ENCODE measurements around the gene OPTN. TPM values are rescaled to one million over a fixed set of nuclear protein-coding genes. Genes with fewer than 3 reads are reported as not detected.
"Not testable (repeated sequence)": the region's sequence is repeated elsewhere in the genome, so short reads cannot be mapped to it uniquely, and the experiment has no call there.

Gene OPTN
- total and polyA plus RNA-seq, 2 of the 8 experiments (the other 6 are each of a cell fraction or from before 2014, with no cell fraction given) = 4.8 to 20.1 TPM

DNA sequence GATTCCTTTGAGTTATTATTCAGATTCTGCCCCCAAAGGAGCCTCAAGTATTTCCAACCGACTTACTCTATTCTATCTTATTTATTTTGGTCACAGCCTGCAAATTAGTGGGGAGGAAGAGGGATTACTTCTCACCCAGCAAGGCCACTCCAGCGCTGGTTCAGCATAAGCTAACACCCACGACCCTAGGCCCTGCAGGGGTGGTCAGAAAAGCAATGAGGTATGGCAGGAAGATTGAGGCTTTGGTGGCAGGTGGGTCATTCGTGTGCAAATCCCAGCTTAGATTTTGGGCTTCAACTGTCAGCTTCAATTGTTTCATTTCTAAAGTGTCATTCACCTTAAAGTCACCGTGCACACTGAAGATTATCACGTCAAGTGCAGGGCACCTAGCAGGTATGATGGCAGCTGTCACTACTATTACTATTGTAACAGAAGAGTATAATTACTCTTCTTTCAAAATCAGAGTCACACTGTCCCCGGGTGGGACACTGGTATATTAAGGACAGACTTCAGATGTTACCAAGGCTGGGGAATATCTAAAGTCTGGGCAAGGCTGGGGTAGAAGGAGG is 48.8 kb upstream of the OPTN start (continued):
- no peak for TF ChIP-seq CBX8 (IDR thresholded peaks at IDR 0.05; ENCODE audit: borderline replicate concordance, low read depth, low read length)
- no peak for TF ChIP-seq NANOG (IDR thresholded peaks at IDR 0.05; ENCODE audit: insufficient read depth, low read depth, low read length, poor library complexity, severe bottlenecking)

DNA sequence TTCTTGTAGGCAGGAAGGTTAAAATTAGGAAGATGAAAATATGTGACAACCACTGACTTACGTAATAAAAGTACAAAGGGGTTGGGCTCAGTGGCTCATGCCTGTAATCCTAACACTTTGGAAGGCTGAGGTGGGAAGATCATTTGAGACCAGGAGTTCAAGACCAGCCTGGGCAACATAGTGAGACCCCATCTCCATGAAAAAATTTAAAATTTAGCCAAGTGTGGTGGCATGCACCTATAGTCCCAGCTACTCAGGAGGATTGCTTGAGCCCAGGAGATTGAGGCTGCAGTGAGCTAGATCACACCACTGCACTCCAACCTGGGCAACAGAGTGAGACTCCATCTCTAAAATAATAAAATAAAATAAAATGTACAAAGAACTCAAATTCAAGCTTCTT is 46.8 kb upstream of the OPTN start:
- H2AK5ac ChIP-seq (ENCODE audit: low read depth, low read length); H4K91ac ChIP-seq (replicated peaks; ENCODE audit: insufficient read length, low read length); H2BK20ac ChIP-seq (ENCODE audit: low read length); H2BK5ac ChIP-seq (ENCODE audit: low read depth, low read length); H3K9me3 ChIP-seq (ENCODE audit: insufficient read depth in 2 of 2, low read depth in 1 of 2, low read length in 1 of 2); H4K8ac ChIP-seq (ENCODE audit: extremely low read depth, insufficient read depth, low read length); H3K4ac ChIP-seq (replicated peaks; ENCODE audit: insufficient read length, low read depth, low read length); H2AFZ ChIP-seq (ENCODE audit: low read length); POLR2A ChIA-PET (ENCODE audit: partially characterized antibody); H2BK12ac ChIP-seq (ENCODE audit: low read depth, low read length); H4K5ac ChIP-seq (ENCODE audit: insufficient read length, low read depth, low read length); H3K14ac ChIP-seq (ENCODE audit: insufficient read length); H3K79me1 ChIP-seq (ENCODE audit: low read depth, low read length); H3K4me3 ChIP-seq (ENCODE audit: extremely low read depth in 1 of 4, insufficient read depth in 2 of 4, low read depth in 3 of 4, low read length in 4 of 4); FAIRE-seq; H2BK120ac ChIP-seq (replicated peaks; ENCODE audit: low read depth, low read length); H3K23me2 ChIP-seq (ENCODE audit: low read depth, low read length); H3K23ac ChIP-seq (ENCODE audit: insufficient read length); H3K36me3 ChIP-seq (ENCODE audit: control insufficient read depth in 2 of 4, insufficient read depth in 4 of 4, low read length in 3 of 4); H3K9ac ChIP-seq (replicated peaks in 1 of 4; ENCODE audit: extremely low read depth in 1 of 4, low read depth in 3 of 4, low read length in 3 of 4); H3K27me3 ChIP-seq (replicated peaks in 1 of 4; ENCODE audit: control insufficient read depth in 3 of 4, extremely low read depth in 1 of 4, insufficient read depth in 3 of 4, low read length in 3 of 4); H3K56ac ChIP-seq (replicated peaks; ENCODE audit: insufficient read length, low read depth, low read length); H2BK15ac ChIP-seq (ENCODE audit: low read length); H3K79me2 ChIP-seq (ENCODE audit: control insufficient read depth in 1 of 2, insufficient read depth in 2 of 2, low read length in 2 of 2); H4K20me1 ChIP-seq (replicated peaks in 1 of 2; ENCODE audit: control insufficient read depth in 1 of 2, insufficient read depth in 2 of 2, low read length in 2 of 2); DNase-seq (ENCODE audit: low read depth in 1 of 2, low spot score in 2 of 2); H3K4me2 ChIP-seq (ENCODE audit: insufficient read depth in 1 of 2, low read depth in 2 of 2, low read length in 2 of 2); H3K27ac ChIP-seq (ENCODE audit: low read depth, low read length); H3K4me1 ChIP-seq (replicated peaks in 1 of 4; ENCODE audit: control insufficient read depth in 3 of 4, insufficient read depth in 4 of 4, low read length in 3 of 4); H3K18ac ChIP-seq (ENCODE audit: extremely low read depth, low read length): not testable (repeated sequence)
- CTCF ChIA-PET (ENCODE audit: partially characterized antibody) = interaction anchor here (1.0 to 3.2 kb wide), 7 partner anchors 11 to 271 kb away, joined by 3 to 20 read pairs (median 7); no protein-coding TSS in a partner anchor
- 90% methylated on average over 1 of the region's 1 CpG; no CpG with 5 or more reads in 1 of the 2 experiments for WGBS, 2 experiments (ENCODE audit: extremely low coverage in 1 of 2, insufficient coverage in 1 of 2, insufficient read length in 1 of 2, insufficient replicate concordance in 2 of 2, low coverage in 1 of 2, low lambda C conversion rate in 2 of 2, missing lambda C conversion rate in 1 of 2)

Data from H1 (cell line).